ENCODE results near the gene CDS2.

CDS2 gene

GRCh38 chr20:5168651-5169396 lies 42.0 kb downstream of the CDS2 start:
- H3K27me3 ChIP-seq (replicated peaks; ENCODE audit: control insufficient read depth, insufficient read depth, low read length), result no peaks in the 10 kb centered on the region
- no peak overlapping the region for H3K4me3 ChIP-seq (replicated peaks; ENCODE audit: low read depth, low read length)
- no peak for TF ChIP-seq CTCF (IDR thresholded peaks at IDR 0.05; ENCODE audit: insufficient read depth, low read length, poor library complexity, severe bottlenecking)
- peaks cover 4% of the 10 kb centered on the region; the same call in 1 of the 2 replicates for H3K36me3 ChIP-seq (ENCODE audit: control insufficient read depth, insufficient read depth, low read length)
- DNase-seq (ENCODE audit: extremely low read depth, insufficient read length), result no peak

GRCh38 chr20:5170341-5170740 lies 43.5 kb downstream of the CDS2 start:
- Histone ChIP-seq H3K36me3 (ENCODE audit: control insufficient read depth, insufficient read depth, low read length) (peaks cover 4% of the 10 kb centered on the region; the same call in 1 of the 2 replicates), H3K4me3 (replicated peaks; ENCODE audit: low read depth, low read length) (no peak overlapping the region), H3K27me3 (replicated peaks; ENCODE audit: control insufficient read depth, insufficient read depth, low read length) (no peaks in the 10 kb centered on the region)
- no peak for DNase-seq (ENCODE audit: extremely low read depth, insufficient read length)
- no peak for TF ChIP-seq CTCF (IDR thresholded peaks at IDR 0.05; ENCODE audit: insufficient read depth, low read length, poor library complexity, severe bottlenecking)

- Histone ChIP-seq H3K27me3 (replicated peaks; ENCODE audit: control insufficient read depth, insufficient read depth, low read length) (no peaks in the 10 kb centered on the region), H3K4me3 (replicated peaks; ENCODE audit: low read depth, low read length) (no peak overlapping the region), H3K36me3 (ENCODE audit: control insufficient read depth, insufficient read depth, low read length) (peaks cover 4% of the 10 kb centered on the region; the same call in 1 of the 2 replicates)
- DNase-seq (ENCODE audit: extremely low read depth, insufficient read length), result no peak
- TF ChIP-seq CTCF (IDR thresholded peaks at IDR 0.05; ENCODE audit: insufficient read depth, low read length, poor library complexity, severe bottlenecking), result no peak
These were observed 44.4 kb downstream of the CDS2 start for GRCh38 chr20:5171064-5171789.

GRCh38 chr20:5171790-5172164 lies 45.0 kb downstream of the CDS2 start:
- Histone ChIP-seq H3K4me3 (replicated peaks; ENCODE audit: low read depth, low read length) (no peak overlapping the region), H3K36me3 (ENCODE audit: control insufficient read depth, insufficient read depth, low read length) (peaks cover 4% of the 10 kb centered on the region; the same call in 1 of the 2 replicates), H3K27me3 (replicated peaks; ENCODE audit: control insufficient read depth, insufficient read depth, low read length) (no peaks in the 10 kb centered on the region)
- DNase-seq (ENCODE audit: extremely low read depth, insufficient read length), result peak; percentile 39
- TF ChIP-seq CTCF (IDR thresholded peaks at IDR 0.05; ENCODE audit: insufficient read depth, low read length, poor library complexity, severe bottlenecking), result no peak

- peaks cover 4% of the 10 kb centered on the region; the same call in 1 of the 2 replicates for H3K36me3 ChIP-seq (ENCODE audit: control insufficient read depth, insufficient read depth, low read length)
- no peak for DNase-seq (ENCODE audit: extremely low read depth, insufficient read length)
- TF ChIP-seq CTCF (IDR thresholded peaks at IDR 0.05; ENCODE audit: insufficient read depth, low read length, poor library complexity, severe bottlenecking), result no peak
These were observed 45.4 kb downstream of the CDS2 start for GRCh38 chr20:5172167-5172601.

More at GRCh38 chr20:5172167-5172601, 45.4 kb downstream of the CDS2 start:
- no peak overlapping the region for H3K4me3 ChIP-seq (replicated peaks; ENCODE audit: low read depth, low read length)
- no peaks in the 10 kb centered on the region for H3K27me3 ChIP-seq (replicated peaks; ENCODE audit: control insufficient read depth, insufficient read depth, low read length)
